ENCODE results near the gene ATP13A2. TPM values are rescaled to one million over a fixed set of nuclear protein-coding genes. Genes with fewer than 3 reads are reported as not detected.

Gene ATP13A2
- total RNA-seq, 1 donor from 2014 or later = 31.9 TPM

DNA sequence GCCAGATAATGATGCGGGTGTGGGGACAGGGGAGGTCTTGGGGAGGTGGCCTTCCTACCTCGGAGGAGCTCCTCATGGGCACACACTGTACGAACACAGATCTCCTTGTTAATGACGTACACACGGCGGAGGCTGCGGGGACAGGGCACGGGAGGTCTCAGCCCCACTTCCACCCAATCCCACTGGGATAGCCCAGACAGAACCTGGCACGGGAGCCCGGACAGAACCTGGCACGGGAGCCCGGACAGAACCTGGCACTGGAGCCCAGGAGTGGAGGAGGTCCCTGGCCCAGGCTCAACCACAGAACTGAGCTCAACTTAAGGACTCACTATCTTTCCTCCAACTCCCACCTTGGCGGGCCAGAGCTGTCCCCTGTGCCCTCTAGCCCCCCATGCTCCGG is 36.5 kb downstream of the ATP13A2 start:
- ChIA-PET POLR2A (no interaction called here), CTCF (no interaction called here)
- H3K4me3 Mint-ChIP-seq = no peak overlapping the region
- no peaks in the 10 kb centered on the region for H3K4me1 Mint-ChIP-seq
- H3K9me3 Mint-ChIP-seq = no peaks in the 10 kb centered on the region
- H3K36me3 Mint-ChIP-seq (ENCODE audit: low read depth) = no peaks in the 10 kb centered on the region
- DNase-seq = no peak
- intact Hi-C loops (cut with micrococcal nuclease) = no loop called here
- ATAC-seq (ENCODE audit: low read depth) = no peak
- no peaks in the 10 kb centered on the region for H3K27me3 Mint-ChIP-seq
- no peak for TF ChIP-seq CTCF (IDR thresholded peaks at IDR 0.05)
- H3K27ac Mint-ChIP-seq = no peak overlapping the region

DNA sequence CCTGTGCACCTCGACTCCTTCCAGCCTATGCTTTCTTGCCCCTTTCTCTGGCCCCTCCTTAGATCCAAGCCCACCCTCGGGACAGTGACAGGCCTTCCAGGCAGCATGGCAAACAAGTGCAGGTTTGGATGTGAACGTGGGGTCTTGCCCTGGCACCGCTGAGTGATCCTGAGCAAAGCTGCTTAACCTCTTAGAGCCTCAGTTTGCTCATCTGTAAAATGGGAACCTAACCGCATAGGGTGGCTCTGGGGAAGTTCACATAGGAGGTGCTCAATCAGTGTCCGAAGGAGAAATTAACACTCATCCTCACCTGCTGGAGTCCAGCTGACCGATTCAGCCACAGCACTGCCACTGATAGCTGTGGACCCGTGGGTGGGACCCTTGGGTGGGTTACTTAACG is 38.5 kb downstream of the ATP13A2 start:
- CTCF ChIA-PET = no interaction called here
- H3K27ac Mint-ChIP-seq = no peak overlapping the region

GRCh38 chr1:16972189-16972895 is 39.4 kb downstream of the ATP13A2 start:
- H3K4me1 Mint-ChIP-seq = no peaks in the 10 kb centered on the region
- no peak for DNase-seq
- ChIA-PET CTCF (no interaction called here), POLR2A (no interaction called here)
- H3K27me3 Mint-ChIP-seq = no peaks in the 10 kb centered on the region
- H3K4me3 Mint-ChIP-seq = no peak overlapping the region
- H3K27ac Mint-ChIP-seq = no peak overlapping the region
- H3K9me3 Mint-ChIP-seq = no peaks in the 10 kb centered on the region
- no peak for TF ChIP-seq CTCF (IDR thresholded peaks at IDR 0.05)
- intact Hi-C loops (cut with micrococcal nuclease) = no loop called here
- H3K36me3 Mint-ChIP-seq (ENCODE audit: low read depth) = no peaks in the 10 kb centered on the region
- no peak for ATAC-seq (ENCODE audit: low read depth)

More for the DNA sequence above, 38.5 kb downstream of the ATP13A2 start:
- Mint-ChIP-seq H3K36me3 (ENCODE audit: low read depth) (no peaks in the 10 kb centered on the region), H3K4me1 (no peaks in the 10 kb centered on the region), H3K4me3 (no peak overlapping the region), H3K27me3 (no peaks in the 10 kb centered on the region), H3K9me3 (no peaks in the 10 kb centered on the region)
- ATAC-seq (ENCODE audit: low read depth) = no peak
- POLR2A ChIA-PET = no interaction called here
- no peak for DNase-seq
- intact Hi-C loops (cut with micrococcal nuclease) = no loop called here
- no peak for TF ChIP-seq CTCF (IDR thresholded peaks at IDR 0.05)

DNA sequence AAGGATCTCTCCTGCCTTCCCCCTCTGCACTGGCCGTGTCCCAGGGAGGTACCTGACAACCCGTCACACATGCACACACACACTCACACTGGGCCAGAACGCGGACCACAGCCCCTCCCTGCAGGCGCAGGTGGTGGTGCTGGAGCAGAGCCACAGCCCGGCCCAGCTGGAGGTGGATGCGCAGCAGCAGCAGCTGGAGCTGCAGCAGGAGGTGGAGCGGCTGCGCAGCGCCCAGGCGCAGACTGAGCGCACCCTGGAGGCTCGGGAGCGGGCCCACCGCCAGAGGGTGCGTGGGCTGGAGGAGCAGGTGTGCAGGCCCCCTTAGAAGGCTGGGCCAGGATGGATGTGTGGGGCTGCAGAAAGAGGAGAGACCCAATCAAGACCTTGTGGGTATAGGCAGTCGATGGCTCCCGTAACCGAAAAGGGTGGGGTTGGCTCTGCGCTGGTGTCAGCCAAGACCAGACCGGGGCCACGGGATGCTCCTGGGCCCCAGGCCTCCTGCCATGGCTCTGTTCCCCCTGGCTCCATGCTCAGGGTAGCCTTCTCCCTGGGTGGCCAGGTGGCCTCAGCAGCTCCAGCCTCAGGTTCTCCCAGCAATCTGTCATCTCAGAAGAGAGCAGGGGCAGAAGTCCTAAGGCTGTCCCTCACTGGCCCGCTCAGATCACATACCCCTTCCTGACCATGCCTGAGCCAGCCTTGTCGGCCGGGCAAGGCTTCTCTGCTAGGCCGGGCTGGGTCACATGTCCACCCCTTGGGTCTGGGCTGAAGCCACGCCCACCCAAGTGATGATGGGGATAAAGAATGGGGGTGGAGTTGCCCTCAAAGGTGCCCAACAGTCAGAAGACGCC is 40.2 kb downstream of the ATP13A2 start:
- ATAC-seq (ENCODE audit: low read depth) (no peak), DNase-seq (no peak)
- no peaks in the 10 kb centered on the region for H3K27me3 Mint-ChIP-seq
- no peak overlapping the region for H3K27ac Mint-ChIP-seq
- CTCF ChIA-PET = no interaction called here
- H3K9me3 Mint-ChIP-seq = no peaks in the 10 kb centered on the region
- no peak for TF ChIP-seq CTCF (IDR thresholded peaks at IDR 0.05)
- intact Hi-C loops (cut with micrococcal nuclease) = no loop called here
- no peaks in the 10 kb centered on the region for H3K36me3 Mint-ChIP-seq (ENCODE audit: low read depth)
- H3K4me3 Mint-ChIP-seq = no peak overlapping the region
- POLR2A ChIA-PET = no interaction called here
- H3K4me1 Mint-ChIP-seq = no peaks in the 10 kb centered on the region

GRCh38 chr1:16970132-16970910 is 41.4 kb downstream of the ATP13A2 start:
- Mint-ChIP-seq H3K4me3 (no peak overlapping the region), H3K9me3 (no peaks in the 10 kb centered on the region), H3K27me3 (no peaks in the 10 kb centered on the region), H3K4me1 (no peaks in the 10 kb centered on the region), H3K27ac (no peak overlapping the region), H3K36me3 (ENCODE audit: low read depth) (peaks cover 12% of the 10 kb centered on the region)
- intact Hi-C loops (cut with micrococcal nuclease) = no loop called here
- ChIA-PET CTCF (interaction anchor here (1.3 kb wide), 1 partner anchor 10 kb away, joined by 4 read pairs; no protein-coding TSS in a partner anchor), POLR2A (no interaction called here)
- no peak for ATAC-seq (ENCODE audit: low read depth)
- TF ChIP-seq CTCF (IDR thresholded peaks at IDR 0.05) = no peak
- no peak for DNase-seq

Measured in activated B cell treated with CpG ODN at 0.5 μM for 24 hours (primary cell).